Activated naive CD8-positive, alpha-beta T cell (primary cell): ENCODE data around the gene JAK1.
A peak's percentile ranks its signal among the peaks of the same experiment; 100 is the strongest.
"Not testable (repeated sequence)": the region's sequence is repeated elsewhere in the genome, so short reads cannot be mapped to it uniquely, and the experiment has no call there.

ENCODE experiments used
- H3K27ac Mint-ChIP-seq: one replicate; pipeline ENCODE4 v1.8.0; 2021; ENCODE audit warnings: mixed read lengths
- H3K27me3 Mint-ChIP-seq: one replicate; pipeline ENCODE4 v1.8.0; 2021; ENCODE audit warnings: mixed read lengths
- H3K36me3 Mint-ChIP-seq: one replicate; pipeline ENCODE4 v1.8.0; 2021; ENCODE audit warnings: mixed read lengths
- H3K4me1 Mint-ChIP-seq: one replicate; pipeline ENCODE4 v1.8.0; 2021; ENCODE audit warnings: low read depth, mixed read lengths
- H3K4me3 Mint-ChIP-seq: one replicate; pipeline ENCODE4 v1.8.0; 2021; ENCODE audit warnings: mild to moderate bottlenecking, mixed read lengths
- H3K9me3 Mint-ChIP-seq: one replicate; pipeline ENCODE4 v1.8.0; 2021; ENCODE audit warnings: low read depth, mixed read lengths

The JAK1 gene

GRCh38 chr1:64929221-64929620 lies 37.1 kb downstream of the JAK1 start:
- peaks cover 6% of the 10 kb centered on the region for H3K9me3 Mint-ChIP-seq
- no peak overlapping the region for H3K4me3 Mint-ChIP-seq
- peaks cover 81% of the 10 kb centered on the region for H3K4me1 Mint-ChIP-seq
- H3K27me3 Mint-ChIP-seq = no peaks in the 10 kb centered on the region
- H3K36me3 Mint-ChIP-seq = peaks cover 3% of the 10 kb centered on the region
- H3K27ac Mint-ChIP-seq = no peak overlapping the region

- H3K4me3 Mint-ChIP-seq = peak overlapping the region; percentile 33
- peaks cover 6% of the 10 kb centered on the region for H3K9me3 Mint-ChIP-seq
- H3K36me3 Mint-ChIP-seq = peaks cover 3% of the 10 kb centered on the region
- peaks cover 80% of the 10 kb centered on the region for H3K4me1 Mint-ChIP-seq
- H3K27me3 Mint-ChIP-seq = no peaks in the 10 kb centered on the region
- peak overlapping the region; percentile 43 for H3K27ac Mint-ChIP-seq
Observed at GRCh38 chr1:64928325-64928724, 38.0 kb downstream of the JAK1 start.

- no peaks in the 10 kb centered on the region for H3K27me3 Mint-ChIP-seq
- H3K4me3 Mint-ChIP-seq = no peak overlapping the region
- H3K27ac Mint-ChIP-seq = peak overlapping the region; percentile 41
- peaks cover under 1% of the 10 kb centered on the region for H3K36me3 Mint-ChIP-seq
- peaks cover 6% of the 10 kb centered on the region for H3K9me3 Mint-ChIP-seq
- peaks cover 98% of the 10 kb centered on the region for H3K4me1 Mint-ChIP-seq
Observed at GRCh38 chr1:64925594-64925993, 40.8 kb downstream of the JAK1 start.

DNA sequence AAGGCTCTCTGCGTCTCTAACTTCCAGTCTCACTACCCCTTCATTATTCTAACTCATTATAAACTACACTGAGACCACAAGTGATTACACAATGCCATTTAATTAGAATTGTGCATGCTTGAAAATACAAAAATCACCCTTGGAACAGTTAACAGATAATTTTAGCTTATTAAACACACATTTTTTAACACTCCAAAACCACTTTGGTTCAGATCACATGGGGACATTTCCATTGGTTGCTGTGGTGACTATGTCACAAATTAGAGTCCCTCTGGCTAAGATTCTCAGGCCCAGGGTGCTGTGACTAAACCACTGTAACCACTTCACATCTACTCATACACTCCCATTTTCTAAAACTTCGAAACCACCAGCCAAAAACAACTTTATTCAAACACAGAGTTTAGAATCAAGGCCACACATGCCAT lies 43.0 kb downstream of the JAK1 start:
- Mint-ChIP-seq H3K9me3 (no peaks in the 10 kb centered on the region), H3K27me3 (no peaks in the 10 kb centered on the region), H3K4me3 (peak overlapping the region; percentile 75)

DNA sequence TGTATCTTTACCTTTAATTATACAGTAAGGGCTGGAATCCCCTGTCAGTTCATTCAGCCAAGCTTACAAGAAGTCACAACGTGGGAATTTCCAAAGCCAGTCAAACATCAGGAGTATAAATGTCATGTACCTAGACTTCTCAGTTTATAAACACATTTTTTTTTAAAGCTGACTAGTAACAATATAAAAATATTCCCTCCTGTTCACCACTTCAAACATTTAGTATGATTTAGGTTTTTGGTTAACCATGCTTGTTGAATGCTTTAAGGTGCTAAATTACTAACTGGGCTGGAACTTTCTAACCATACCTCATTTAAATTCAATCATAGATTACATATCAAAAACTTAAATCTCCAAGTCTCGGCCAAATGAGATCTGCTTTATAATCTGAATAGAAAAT lies 44.0 kb downstream of the JAK1 start:
- H3K4me1 Mint-ChIP-seq = peaks cover 98% of the 10 kb centered on the region
- H3K9me3 Mint-ChIP-seq = no peaks in the 10 kb centered on the region
- H3K27ac Mint-ChIP-seq = peak overlapping the region; percentile 90
- H3K27me3 Mint-ChIP-seq = no peaks in the 10 kb centered on the region
- no peaks in the 10 kb centered on the region for H3K36me3 Mint-ChIP-seq
- peak overlapping the region; percentile 75 for H3K4me3 Mint-ChIP-seq

More for the DNA sequence above, 43.0 kb downstream of the JAK1 start:
- Mint-ChIP-seq H3K27ac (peak overlapping the region; percentile 90), H3K4me1 (peaks cover 98% of the 10 kb centered on the region), H3K36me3 (no peaks in the 10 kb centered on the region)

DNA sequence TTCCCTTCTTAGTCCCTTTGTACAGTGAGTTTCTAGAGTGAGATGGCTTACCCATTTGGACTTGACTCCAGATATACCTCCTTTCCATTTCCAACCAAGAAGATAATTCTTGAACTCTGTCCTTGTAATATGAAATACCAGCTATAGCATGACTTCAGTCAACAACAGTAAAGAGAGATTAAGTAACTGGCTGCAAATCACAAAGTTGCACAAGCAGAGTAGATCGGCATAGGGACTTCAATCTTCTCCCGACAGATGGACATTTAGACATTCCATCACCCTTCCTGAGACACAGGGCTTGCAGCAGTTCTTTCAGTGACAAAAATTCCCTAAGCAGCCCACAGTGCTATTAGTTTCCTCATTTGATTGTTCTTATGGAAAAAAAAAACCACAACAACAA lies 44.6 kb downstream of the JAK1 start:
- Mint-ChIP-seq H3K27me3 (no peaks in the 10 kb centered on the region), H3K4me3 (peak overlapping the region; percentile 75), H3K36me3 (no peaks in the 10 kb centered on the region), H3K9me3 (no peaks in the 10 kb centered on the region), H3K27ac (peak overlapping the region; percentile 90), H3K4me1 (peaks cover 98% of the 10 kb centered on the region)

DNA sequence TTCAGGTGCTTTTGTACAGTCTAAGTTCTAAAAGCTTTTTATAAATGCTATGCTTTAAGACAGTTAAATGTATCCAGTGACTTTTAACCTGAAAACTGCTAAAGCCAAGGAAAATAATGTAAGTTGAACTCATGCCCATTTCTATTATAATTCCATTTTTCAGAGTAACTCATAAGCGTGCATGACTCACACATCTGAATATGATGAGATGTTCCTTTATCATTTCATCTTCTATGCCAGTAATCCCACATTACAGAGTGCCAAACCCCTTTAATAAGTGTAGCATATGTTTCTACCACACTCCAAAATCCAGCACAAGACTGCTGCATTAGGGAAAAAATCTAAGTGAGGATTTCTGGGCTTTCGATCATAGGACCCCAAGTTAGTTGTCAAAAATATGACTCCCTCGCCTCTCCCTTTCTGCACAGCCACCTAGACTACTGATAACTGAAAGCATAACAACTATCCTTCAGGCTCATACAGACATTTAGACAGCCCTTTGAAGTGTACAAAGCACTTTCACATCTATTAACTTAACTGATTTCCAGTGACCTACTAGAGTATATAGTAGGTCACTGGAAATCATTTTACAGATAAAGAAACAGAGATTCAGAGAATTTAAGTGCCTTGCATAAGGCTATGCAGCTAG lies 45.3 kb downstream of the JAK1 start:
- no peaks in the 10 kb centered on the region for H3K36me3 Mint-ChIP-seq

GRCh38 chr1:64919120-64919519 lies 47.2 kb downstream of the JAK1 start:
- H3K27me3 Mint-ChIP-seq, H3K4me3 Mint-ChIP-seq, H3K9me3 Mint-ChIP-seq, H3K36me3 Mint-ChIP-seq: not testable (repeated sequence)
- Mint-ChIP-seq H3K4me1 (peaks cover 95% of the 10 kb centered on the region), H3K27ac (peak overlapping the region; percentile 59)

More for the DNA sequence above, 45.3 kb downstream of the JAK1 start:
- peak overlapping the region; percentile 75 for H3K4me3 Mint-ChIP-seq
- no peaks in the 10 kb centered on the region for H3K27me3 Mint-ChIP-seq
- no peaks in the 10 kb centered on the region for H3K9me3 Mint-ChIP-seq
- H3K27ac Mint-ChIP-seq = peak overlapping the region; percentile 90
- H3K4me1 Mint-ChIP-seq = peaks cover 98% of the 10 kb centered on the region

- H3K36me3 Mint-ChIP-seq = peaks cover 3% of the 10 kb centered on the region
- peak overlapping the region; percentile 86 for H3K27ac Mint-ChIP-seq
- H3K4me1 Mint-ChIP-seq = peaks cover 94% of the 10 kb centered on the region
- H3K27me3 Mint-ChIP-seq = no peaks in the 10 kb centered on the region
- peak overlapping the region; percentile 65 for H3K4me3 Mint-ChIP-seq
- H3K9me3 Mint-ChIP-seq = no peaks in the 10 kb centered on the region
Observed at GRCh38 chr1:64917907-64918306, 48.4 kb downstream of the JAK1 start.

- Mint-ChIP-seq H3K4me3 (peak overlapping the region; percentile 65), H3K27me3 (no peaks in the 10 kb centered on the region), H3K4me1 (peaks cover 94% of the 10 kb centered on the region), H3K27ac (peak overlapping the region; percentile 86), H3K9me3 (no peaks in the 10 kb centered on the region), H3K36me3 (peaks cover 3% of the 10 kb centered on the region)
Observed at GRCh38 chr1:64917328-64917861, 49.0 kb downstream of the JAK1 start.

DNA sequence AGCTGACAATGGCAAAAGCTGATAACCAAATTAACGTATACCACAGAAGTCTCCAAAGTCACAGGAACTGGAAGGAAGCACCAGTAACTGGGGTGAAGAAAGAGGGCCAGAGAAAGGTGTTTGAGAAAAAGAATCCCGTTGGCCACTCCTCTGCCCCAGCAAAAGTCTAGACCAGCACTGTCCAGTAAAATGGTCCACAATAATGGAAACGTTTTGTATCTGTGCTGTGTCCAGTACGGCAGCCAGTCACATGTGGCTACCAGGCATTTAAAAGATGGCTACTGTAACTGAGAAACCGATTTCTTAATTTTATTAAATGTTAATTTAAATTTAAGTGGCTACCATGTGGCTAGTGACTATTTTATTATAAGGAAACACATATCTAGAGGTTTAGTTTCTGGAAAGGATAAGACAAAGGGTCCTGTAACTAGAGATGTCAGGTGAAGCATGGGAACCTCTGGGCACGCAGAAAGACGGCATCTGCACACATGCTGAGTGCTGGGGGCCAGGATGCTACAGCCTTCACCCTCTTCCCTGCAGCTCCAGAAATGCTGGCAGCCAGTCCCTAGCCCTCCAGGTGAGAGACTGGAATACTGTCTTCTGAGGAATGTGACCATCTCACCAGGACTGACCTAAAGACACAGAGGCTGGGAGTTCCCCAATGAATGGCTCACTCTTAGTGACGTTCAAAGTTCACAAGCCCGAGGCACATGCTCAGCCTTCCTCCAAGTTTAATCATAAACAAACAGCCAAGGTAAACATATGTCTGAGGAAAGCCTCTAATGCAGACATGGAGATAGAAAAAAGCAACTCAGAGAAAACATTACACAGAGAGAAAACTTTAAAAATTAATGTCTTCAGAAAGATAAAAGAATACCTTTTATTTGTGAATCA lies 50.7 kb downstream of the JAK1 start:
- peaks cover 94% of the 10 kb centered on the region for H3K4me1 Mint-ChIP-seq
- H3K4me3 Mint-ChIP-seq = peak overlapping the region; percentile 6
- H3K9me3 Mint-ChIP-seq = no peaks in the 10 kb centered on the region
- no peaks in the 10 kb centered on the region for H3K27me3 Mint-ChIP-seq
- peaks cover 3% of the 10 kb centered on the region for H3K36me3 Mint-ChIP-seq
- peak overlapping the region; percentile 69 for H3K27ac Mint-ChIP-seq

GRCh38 chr1:64913361-64914015 lies 52.9 kb downstream of the JAK1 start:
- H3K4me3 Mint-ChIP-seq = peak overlapping the region; percentile 21
- no peaks in the 10 kb centered on the region for H3K27me3 Mint-ChIP-seq
- H3K27ac Mint-ChIP-seq = peak overlapping the region; percentile 73
- H3K4me1 Mint-ChIP-seq = peaks cover 90% of the 10 kb centered on the region
- H3K9me3 Mint-ChIP-seq = no peaks in the 10 kb centered on the region
- H3K36me3 Mint-ChIP-seq = peaks cover 3% of the 10 kb centered on the region

- H3K4me1 Mint-ChIP-seq = peaks cover 88% of the 10 kb centered on the region
- peaks cover 3% of the 10 kb centered on the region for H3K36me3 Mint-ChIP-seq
- H3K9me3 Mint-ChIP-seq = no peaks in the 10 kb centered on the region
- peak overlapping the region; percentile 64 for H3K4me3 Mint-ChIP-seq
- no peaks in the 10 kb centered on the region for H3K27me3 Mint-ChIP-seq
- peak overlapping the region; percentile 90 for H3K27ac Mint-ChIP-seq
Observed at GRCh38 chr1:64912191-64912590, 54.2 kb downstream of the JAK1 start.

GRCh38 chr1:64911326-64911725 lies 55.0 kb downstream of the JAK1 start:
- H3K4me3 Mint-ChIP-seq = peak overlapping the region; percentile 1
- H3K36me3 Mint-ChIP-seq = peaks cover 3% of the 10 kb centered on the region
- no peaks in the 10 kb centered on the region for H3K27me3 Mint-ChIP-seq
- H3K9me3 Mint-ChIP-seq = no peaks in the 10 kb centered on the region
- H3K27ac Mint-ChIP-seq = peak overlapping the region; percentile 90
- peaks cover 87% of the 10 kb centered on the region for H3K4me1 Mint-ChIP-seq

DNA sequence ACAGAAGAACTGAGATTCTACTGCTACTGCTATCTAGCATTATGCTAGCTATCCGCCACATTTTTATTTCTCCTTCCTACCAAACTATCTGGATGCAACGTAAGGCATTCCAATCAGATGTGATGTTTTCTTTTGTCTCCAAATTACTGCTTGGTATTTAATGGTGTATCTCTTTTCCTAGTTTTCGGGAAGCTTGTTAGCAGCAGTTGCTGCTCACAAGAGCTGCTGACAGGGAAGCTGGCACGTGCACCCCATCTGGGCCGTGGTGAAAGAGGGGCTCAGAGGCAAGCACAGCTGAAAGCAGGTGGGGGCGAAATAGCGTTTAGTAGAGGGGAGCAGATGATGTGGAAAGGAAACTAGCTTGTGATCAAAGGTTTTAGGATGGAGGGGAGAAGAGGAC lies 57.3 kb downstream of the JAK1 start:
- Mint-ChIP-seq H3K36me3 (peaks cover 1% of the 10 kb centered on the region), H3K4me3 (no peak overlapping the region), H3K9me3 (no peaks in the 10 kb centered on the region), H3K27me3 (no peaks in the 10 kb centered on the region), H3K27ac (peak overlapping the region; percentile 47), H3K4me1 (peaks cover 90% of the 10 kb centered on the region)
